Stimulated activated CD4-positive, alpha-beta T cell treated with anti-CD3 and anti-CD28 coated beads, Interleukin-15, amount 100 ng/mL, for 1 hour (primary cell): ENCODE data around the gene TBC1D4.

Experiments used
- DNase-seq, 2 donors: peaks; one replicate each; pipeline ENCODE4 v3.0.0-alpha.2; 2020; ENCODE audit warnings: low read depth in 1 of 2, low spot score in 1 of 2

Gene TBC1D4

GRCh38 chr13:75418997-75419396 lies 63.0 kb downstream of the TBC1D4 start:
- no peak for DNase-seq

- no peak for DNase-seq
Measured at GRCh38 chr13:75418186-75418843, 63.7 kb downstream of the TBC1D4 start.

GRCh38 chr13:75417656-75418055 lies 64.3 kb downstream of the TBC1D4 start:
- no peak for DNase-seq

DNA sequence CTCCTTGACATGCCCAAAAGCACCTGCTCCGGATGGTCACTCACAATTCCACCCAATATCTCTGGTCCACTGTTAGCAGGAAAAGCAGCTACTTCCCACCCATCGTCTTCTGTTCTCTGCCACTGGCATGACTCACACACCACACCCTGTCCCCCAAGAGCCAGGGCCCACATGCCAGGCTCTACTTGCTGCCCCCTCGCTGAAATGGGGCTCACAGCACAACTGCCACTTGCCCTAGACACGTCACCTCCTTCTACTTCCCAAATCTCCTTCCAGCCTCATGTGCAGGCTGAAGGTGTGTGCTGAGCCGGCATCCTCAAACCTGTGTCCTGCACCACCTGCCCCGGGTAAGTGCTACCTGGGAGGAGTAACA lies 65.0 kb downstream of the TBC1D4 start:
- no peak for DNase-seq

GRCh38 chr13:75416327-75417011 lies 65.5 kb downstream of the TBC1D4 start:
- no peak for DNase-seq

DNA sequence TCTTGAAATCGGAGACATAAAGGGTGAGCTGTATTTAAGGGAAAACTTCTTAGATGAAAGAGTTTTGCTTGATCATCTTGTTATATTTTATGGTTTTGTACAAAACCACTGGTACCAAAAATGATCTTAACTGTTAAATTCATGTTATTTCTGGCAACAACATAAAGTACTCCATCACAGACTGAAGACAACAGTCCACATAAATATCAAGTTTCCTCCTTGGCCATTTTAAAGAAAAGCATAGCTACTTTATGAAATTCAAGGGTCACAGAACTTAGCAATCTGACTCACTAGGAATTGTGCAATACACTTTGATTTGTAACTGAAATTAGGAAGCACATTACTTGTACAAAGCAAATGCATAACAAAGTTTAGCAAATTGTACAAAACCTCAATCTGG lies 66.3 kb downstream of the TBC1D4 start:
- no peak for DNase-seq

- DNase-seq: no peak
Measured at GRCh38 chr13:75415171-75415570, 66.8 kb downstream of the TBC1D4 start.

GRCh38 chr13:75414036-75414827 lies 67.7 kb downstream of the TBC1D4 start:
- no peak for DNase-seq

- DNase-seq: no peak
Measured at GRCh38 chr13:75411924-75412537, 69.9 kb downstream of the TBC1D4 start.

DNA sequence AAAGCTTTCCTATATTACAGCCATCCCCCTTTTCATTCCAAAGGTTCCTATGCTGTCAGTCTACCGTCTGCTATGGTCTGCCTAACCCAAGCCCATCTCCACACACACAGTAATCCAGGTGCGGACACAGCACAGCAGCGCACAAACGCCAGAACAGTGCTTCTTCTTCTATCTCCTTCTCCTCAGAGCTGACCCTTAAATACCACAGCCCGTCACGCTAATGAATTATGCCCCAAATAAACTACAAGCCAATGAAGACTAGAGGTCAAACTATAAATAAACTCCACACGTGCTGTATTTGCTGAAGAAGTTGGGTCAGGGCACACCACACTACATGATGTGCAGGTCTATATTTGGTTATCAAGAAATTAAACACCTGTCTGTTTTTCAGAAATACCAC lies 71.8 kb downstream of the TBC1D4 start:
- DNase-seq: no peak

- no peak for DNase-seq
Measured at GRCh38 chr13:75407998-75408397, 74.0 kb downstream of the TBC1D4 start.

DNA sequence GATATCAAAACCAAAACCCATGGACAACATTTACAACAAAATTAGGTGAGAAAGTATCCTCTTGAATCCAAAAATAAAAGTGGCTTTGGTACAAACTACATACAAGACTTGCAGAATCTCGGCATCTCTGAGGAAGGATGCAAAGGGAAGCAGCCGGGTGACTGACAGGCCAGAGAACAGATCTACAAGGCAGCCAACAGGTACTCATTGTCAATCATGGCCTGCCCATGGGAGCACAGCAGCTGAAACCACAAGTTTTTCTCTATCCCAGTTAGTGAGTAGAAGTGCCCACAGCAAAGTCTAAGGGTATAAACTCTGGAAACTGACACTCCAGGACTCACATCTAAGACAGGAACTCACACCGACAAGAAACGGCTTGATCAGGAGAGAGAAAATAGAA lies 74.5 kb downstream of the TBC1D4 start:
- no peak for DNase-seq

DNA sequence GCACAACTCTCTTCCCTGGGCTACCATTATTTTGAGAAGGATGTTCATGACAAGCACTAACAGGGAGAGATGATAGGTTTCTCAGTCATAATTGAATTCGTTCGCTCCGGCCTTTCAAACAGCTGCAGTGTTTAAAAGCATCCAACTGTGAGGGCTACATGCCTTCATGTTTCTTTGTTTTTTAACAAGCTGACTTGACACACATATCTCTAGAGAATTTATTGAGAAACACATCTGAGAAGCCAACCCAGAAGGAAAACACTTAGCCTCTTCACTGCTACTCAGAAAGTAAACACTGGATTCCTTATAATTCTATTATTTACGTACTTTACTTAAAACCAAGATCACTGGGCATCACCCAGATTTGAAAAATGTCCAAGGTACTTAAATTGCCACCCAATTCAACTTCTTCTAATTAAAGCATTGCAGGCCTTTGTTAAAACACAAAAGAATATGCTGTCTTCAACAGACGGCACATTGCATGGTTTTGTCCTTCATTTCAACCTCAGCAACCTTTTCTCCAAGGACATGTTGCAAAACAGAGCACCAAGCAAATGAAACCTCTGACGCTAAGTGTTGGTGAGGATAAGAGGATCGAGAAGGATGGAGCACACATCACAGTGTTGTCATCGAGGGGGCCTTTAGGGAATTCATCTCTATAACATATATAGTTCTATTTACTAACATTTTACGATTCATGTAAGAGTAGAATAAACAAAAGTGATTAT lies 75.8 kb downstream of the TBC1D4 start:
- no peak for DNase-seq

DNA sequence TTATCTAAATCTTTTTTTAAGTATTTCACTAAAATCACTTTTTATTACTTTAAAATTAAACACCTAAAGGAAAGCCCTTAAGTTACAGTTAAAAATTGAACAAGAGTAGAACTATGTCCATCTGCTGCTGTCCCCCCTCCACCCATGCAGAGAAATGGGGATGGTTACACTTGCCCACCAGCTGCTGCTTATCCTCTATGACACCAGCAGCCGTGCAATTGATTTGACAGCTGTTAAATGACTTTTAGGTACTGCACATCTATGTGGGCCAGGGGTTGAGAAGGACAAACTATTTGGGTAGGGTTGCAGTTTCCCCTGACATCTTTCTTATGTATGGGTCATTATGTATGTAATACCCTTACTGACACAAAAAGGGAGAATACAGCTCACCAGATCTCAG lies 77.2 kb downstream of the TBC1D4 start:
- no peak for DNase-seq

DNA sequence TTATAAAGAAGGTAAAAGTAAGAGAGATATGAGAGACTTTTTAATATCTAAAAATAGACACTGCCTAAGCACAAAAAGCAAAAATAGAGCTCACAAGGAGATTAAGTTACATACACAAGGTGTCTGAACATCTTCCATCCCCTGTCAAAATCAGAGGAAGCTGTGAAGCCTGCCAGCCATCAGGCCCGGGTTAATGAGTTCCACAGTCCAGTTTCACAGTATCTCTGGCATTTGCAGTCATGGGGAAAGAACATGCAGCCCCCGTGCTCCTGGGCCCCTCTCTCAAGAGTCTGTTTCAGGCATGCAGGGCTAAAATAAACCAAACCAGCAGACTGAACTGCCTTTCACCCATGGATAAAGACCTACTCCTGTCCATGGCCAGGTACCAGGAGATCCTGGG lies 79.2 kb downstream of the TBC1D4 start:
- DNase-seq: no peak

- DNase-seq: no peak
Measured at GRCh38 chr13:75400775-75401174, 81.2 kb downstream of the TBC1D4 start.

DNA sequence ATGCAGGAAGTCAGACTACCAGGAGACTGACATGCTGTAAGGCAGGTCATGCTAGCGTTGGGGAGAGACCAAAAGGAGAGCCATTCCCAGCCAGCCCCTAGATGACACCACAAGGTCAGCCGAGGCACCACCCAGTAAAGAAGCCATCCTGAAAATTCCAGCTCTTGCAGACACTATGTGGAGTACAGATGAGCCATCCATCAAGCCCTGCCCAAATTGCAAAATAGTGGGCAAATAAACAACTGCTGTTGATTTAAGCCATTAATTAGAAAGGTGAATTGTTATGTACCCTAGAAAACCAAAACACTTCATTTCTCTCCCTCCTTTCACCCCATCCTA lies 82.1 kb downstream of the TBC1D4 start:
- no peak for DNase-seq

- DNase-seq: no peak
Measured at GRCh38 chr13:75399168-75399878, 82.6 kb downstream of the TBC1D4 start.

DNA sequence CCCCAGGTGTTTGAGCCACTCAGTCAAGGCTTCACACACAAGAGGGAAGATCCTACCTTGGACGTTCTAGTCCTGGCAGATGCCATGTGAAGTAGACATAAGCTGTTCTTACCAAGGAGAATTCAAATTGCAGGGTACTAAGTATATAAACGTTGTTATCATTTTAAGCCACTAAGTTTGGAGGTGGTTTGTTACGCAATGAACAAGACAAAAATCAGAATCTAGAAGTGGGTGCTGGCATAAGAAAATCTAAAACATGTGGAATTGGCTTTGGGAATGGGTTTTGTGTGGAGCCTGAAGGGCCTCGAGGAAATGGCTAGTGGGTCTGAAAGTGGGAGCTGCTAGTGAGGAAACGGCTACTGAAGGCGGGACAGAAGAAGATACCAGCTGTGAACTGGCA lies 83.9 kb downstream of the TBC1D4 start:
- no peak for DNase-seq

- DNase-seq: no peak
Measured at GRCh38 chr13:75395901-75396300, 86.1 kb downstream of the TBC1D4 start.

- DNase-seq: no peak
Measured at GRCh38 chr13:75395066-75395465, 86.9 kb downstream of the TBC1D4 start.
